Smooth muscle cell (in vitro differentiated cells): ENCODE measurements around the gene ANO10. TPM values are rescaled to one million over a fixed set of nuclear protein-coding genes. Genes with fewer than 3 reads are reported as not detected.
"Not testable (repeated sequence)": the region's sequence is repeated elsewhere in the genome, so short reads cannot be mapped to it uniquely, and the experiment has no call there.

Experiments
- DNase-seq: peaks from one replicate; lab custom pipeline; 2025; ENCODE audit not compliant: unreplicated experiment; lab: John Stamatoyannopoulos, UW
- H2AFZ ChIP-seq: fragments of 200-600 bp; sonication (generic); 2 replicates; pipeline ENCODE4 v1.6.0; 2016; ENCODE audit warnings: antibody characterized with exemption, low read depth, mild to moderate bottlenecking
- H3F3A ChIP-seq: fragments of 200-600 bp; sonication (generic); 2 replicates; pipeline ENCODE4 v1.6.0; 2017; ENCODE audit warnings: antibody characterized with exemption, low read depth
- H3K27ac ChIP-seq: fragments of 200-600 bp; sonication (generic); 2 replicates; pipeline ENCODE4 v1.5.1; 2016; ENCODE audit warnings: low read depth, mild to moderate bottlenecking
- H3K27me3 ChIP-seq: fragments of 200-600 bp; sonication (generic); 2 replicates; pipeline ENCODE4 v1.6.1; 2016; ENCODE audit warnings: low read depth, mild to moderate bottlenecking
- H3K36me3 ChIP-seq: fragments of 200-600 bp; sonication (generic); 2 replicates; pipeline ENCODE4 v1.5.1; 2016; ENCODE audit warnings: low read depth
- H3K4me1 ChIP-seq: fragments of 200-600 bp; sonication (generic); 2 replicates; pipeline ENCODE4 v1.5.1; 2016; ENCODE audit warnings: low read depth
- H3K4me2 ChIP-seq: fragments of 200-600 bp; sonication (generic); 2 replicates; pipeline ENCODE4 v1.6.0; 2016; ENCODE audit warnings: mild to moderate bottlenecking
- H3K4me3 ChIP-seq: fragments of 200-600 bp; sonication (generic); 2 replicates; pipeline ENCODE4 v1.5.1; 2016; ENCODE audit warnings: mild to moderate bottlenecking
- H3K79me2 ChIP-seq: fragments of 200-600 bp; sonication (generic); 2 replicates; pipeline ENCODE4 v1.6.0; 2016; ENCODE audit warnings: low read depth, mild to moderate bottlenecking
- H3K9ac ChIP-seq: fragments of 200-600 bp; sonication (generic); 2 replicates; pipeline ENCODE4 v1.6.0; 2016; ENCODE audit warnings: low read depth
- H3K9me3 ChIP-seq: fragments of 200-600 bp; sonication (generic); replicated peaks from 2 replicates; pipeline ENCODE4 v1.5.1; 2016; ENCODE audit warnings: low read depth
- H4K20me1 ChIP-seq: fragments of 200-600 bp; sonication (generic); 2 replicates; pipeline ENCODE4 v1.6.0; 2016; ENCODE audit warnings: low read depth
- WGBS: methylation state at CpG from one replicate; pipeline ENCODE4 v1.1.7; 2016; ENCODE audit warnings: low lambda C conversion rate; 5-methylcytosine and 5-hydroxymethylcytosine counted together
- polyA plus RNA-seq: library from polyadenylated mRNA; unstranded; fragments of >200 nt; fragmentation: Nextera tagmentation; extraction: Ambion mirVana; gene quantifications from 2 replicates; pipeline ENCODE4 v1.2.1, GENCODE V29; 2016
- total RNA-seq: library from RNA; depleted of rRNA; stranded (reverse); fragments of >200 nt; gene quantifications from 2 replicates; pipeline ENCODE4 v1.2.3, GENCODE V29; 2014
- TF ChIP-seq, protein P1 (sequence below): fragments of 200-600 bp; sonication (generic); IDR thresholded peaks from 2 replicates; pipeline ENCODE4 v1.5.1; 2017; ENCODE audit warnings: borderline replicate concordance, mild to moderate bottlenecking, antibody characterized with exemption; ENCODE audit not compliant: insufficient read depth, poor library complexity, severe bottlenecking

Gene ANO10
- total and polyA plus RNA-seq, 2 experiments from 2014 or later = 19.2 to 25.3 TPM

- Histone ChIP-seq H3F3A (no peaks in the 10 kb centered on the region), H2AFZ (no peak overlapping the region), H3K9ac (no peak overlapping the region), H3K4me3 (no peak overlapping the region), H3K27ac (no peak overlapping the region), H3K27me3 (no peaks in the 10 kb centered on the region), H3K36me3 (no peaks in the 10 kb centered on the region), H3K9me3 (no peaks in the 10 kb centered on the region), H3K4me1 (no peaks in the 10 kb centered on the region), H3K79me2 (no peaks in the 10 kb centered on the region), H4K20me1 (no peaks in the 10 kb centered on the region), H3K4me2 (no peak overlapping the region)
- no peak for DNase-seq
- TF ChIP-seq, protein P1, sequence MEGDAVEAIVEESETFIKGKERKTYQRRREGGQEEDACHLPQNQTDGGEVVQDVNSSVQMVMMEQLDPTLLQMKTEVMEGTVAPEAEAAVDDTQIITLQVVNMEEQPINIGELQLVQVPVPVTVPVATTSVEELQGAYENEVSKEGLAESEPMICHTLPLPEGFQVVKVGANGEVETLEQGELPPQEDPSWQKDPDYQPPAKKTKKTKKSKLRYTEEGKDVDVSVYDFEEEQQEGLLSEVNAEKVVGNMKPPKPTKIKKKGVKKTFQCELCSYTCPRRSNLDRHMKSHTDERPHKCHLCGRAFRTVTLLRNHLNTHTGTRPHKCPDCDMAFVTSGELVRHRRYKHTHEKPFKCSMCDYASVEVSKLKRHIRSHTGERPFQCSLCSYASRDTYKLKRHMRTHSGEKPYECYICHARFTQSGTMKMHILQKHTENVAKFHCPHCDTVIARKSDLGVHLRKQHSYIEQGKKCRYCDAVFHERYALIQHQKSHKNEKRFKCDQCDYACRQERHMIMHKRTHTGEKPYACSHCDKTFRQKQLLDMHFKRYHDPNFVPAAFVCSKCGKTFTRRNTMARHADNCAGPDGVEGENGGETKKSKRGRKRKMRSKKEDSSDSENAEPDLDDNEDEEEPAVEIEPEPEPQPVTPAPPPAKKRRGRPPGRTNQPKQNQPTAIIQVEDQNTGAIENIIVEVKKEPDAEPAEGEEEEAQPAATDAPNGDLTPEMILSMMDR = no peak
- 98% methylated on average over 2 of the region's 2 CpGs for WGBS
Measured at GRCh38 chr3:43461345-43461744, 160.5 kb downstream of the ANO10 start.

DNA sequence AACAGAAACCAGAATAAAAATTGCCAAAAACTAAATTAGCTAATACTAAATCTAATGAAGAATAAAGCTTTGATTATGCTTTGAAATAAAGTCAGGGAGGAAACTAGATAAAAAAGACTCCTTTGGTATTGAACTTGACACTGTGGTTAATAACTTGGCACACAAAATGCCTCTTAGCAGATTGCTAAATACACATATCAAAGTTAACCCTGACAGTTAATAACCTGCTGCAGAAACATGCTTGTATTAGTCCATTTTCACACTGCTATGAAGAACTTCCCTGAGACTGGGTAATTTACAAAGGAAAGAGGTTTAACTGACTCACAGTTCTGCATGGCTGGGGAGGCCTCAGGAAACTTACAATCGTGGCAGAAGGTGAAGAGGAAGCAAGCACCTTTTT is 164.8 kb downstream of the ANO10 start:
- 83% methylated on average over 1 of the region's 1 CpG for WGBS

DNA sequence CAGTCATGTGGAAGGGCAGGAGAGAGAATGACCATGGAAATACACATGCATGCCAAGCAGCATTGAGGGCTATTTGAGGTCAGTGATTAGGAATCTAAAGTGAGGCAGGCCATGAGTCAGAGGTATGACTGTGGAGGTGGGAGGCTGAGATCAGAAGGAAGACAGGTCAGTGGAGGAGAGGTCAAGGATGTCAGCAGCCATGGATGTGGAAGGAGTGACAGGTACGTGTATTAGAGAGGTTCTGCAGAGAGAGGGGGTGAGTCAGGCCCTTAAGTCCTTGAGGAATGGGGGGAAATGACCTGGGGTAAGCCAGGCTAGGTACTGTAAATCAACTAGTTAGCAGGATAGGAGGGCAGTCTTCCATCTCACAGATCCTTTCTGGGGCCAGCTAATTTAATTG is 166.6 kb downstream of the ANO10 start:
- WGBS = 64% methylated on average over 1 of the region's 1 CpG
- Histone ChIP-seq H3K9me3 (no peaks in the 10 kb centered on the region), H3K4me1 (no peaks in the 10 kb centered on the region), H4K20me1 (no peaks in the 10 kb centered on the region), H3K36me3 (no peaks in the 10 kb centered on the region), H3F3A (no peaks in the 10 kb centered on the region), H3K79me2 (no peaks in the 10 kb centered on the region), H3K27ac (no peak overlapping the region), H3K27me3 (no peaks in the 10 kb centered on the region), H3K4me2 (no peak overlapping the region), H3K4me3 (no peak overlapping the region), H3K9ac (no peak overlapping the region), H2AFZ (no peak overlapping the region)
- TF ChIP-seq, protein P1 = no peak
- DNase-seq = no peak

More for the DNA sequence above, 164.8 kb downstream of the ANO10 start:
- DNase-seq, H3K27ac ChIP-seq, H3K4me1 ChIP-seq, H3K36me3 ChIP-seq, H2AFZ ChIP-seq, H3K4me3 ChIP-seq, H3K27me3 ChIP-seq, H3K9me3 ChIP-seq, H3K79me2 ChIP-seq, H3F3A ChIP-seq, H3K4me2 ChIP-seq, H3K9ac ChIP-seq, H4K20me1 ChIP-seq: not testable (repeated sequence)

GRCh38 chr3:43453981-43454380 is 167.8 kb downstream of the ANO10 start:
- no peaks in the 10 kb centered on the region for H3K36me3 ChIP-seq
- H2AFZ ChIP-seq = no peak overlapping the region
- no peak overlapping the region for H3K9ac ChIP-seq
- WGBS = 12% methylated on average over 1 of the region's 1 CpG
- DNase-seq = no peak
- no peak overlapping the region for H3K4me2 ChIP-seq
- no peaks in the 10 kb centered on the region for H3K4me1 ChIP-seq
- H3K79me2 ChIP-seq = no peaks in the 10 kb centered on the region
- no peaks in the 10 kb centered on the region for H4K20me1 ChIP-seq
- H3K27me3 ChIP-seq = no peaks in the 10 kb centered on the region
- H3K9me3 ChIP-seq = no peaks in the 10 kb centered on the region
- no peak overlapping the region for H3K27ac ChIP-seq
- TF ChIP-seq, protein P1 = no peak
- no peaks in the 10 kb centered on the region for H3F3A ChIP-seq
- H3K4me3 ChIP-seq = no peak overlapping the region
